ENCODE results near the gene FBXO17.

DNA sequence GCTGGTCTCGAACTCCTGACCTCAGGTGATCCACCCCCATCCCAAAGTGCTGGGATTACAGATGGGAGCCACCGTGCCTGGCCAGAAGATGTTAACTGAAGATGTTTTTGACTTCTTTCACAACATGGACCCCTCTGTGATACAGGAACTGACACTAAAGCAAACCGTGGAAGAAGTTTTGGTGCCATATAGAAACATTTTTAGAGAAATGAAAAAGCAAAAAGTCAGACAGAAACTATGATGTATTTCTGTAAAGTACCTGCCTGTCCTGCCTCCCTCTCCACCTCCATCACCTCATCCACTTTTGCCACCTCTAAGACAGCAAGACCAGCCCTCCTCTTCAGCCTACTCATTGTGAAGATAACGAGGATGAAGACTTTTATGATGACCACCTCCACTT is 45.5 kb upstream of the FBXO17 start:
- TF ChIP-seq ZNF232 (CRISPR knock-in tag; IDR thresholded peaks at IDR 0.05), result no peak
- TF ChIP-seq, protein P1, sequence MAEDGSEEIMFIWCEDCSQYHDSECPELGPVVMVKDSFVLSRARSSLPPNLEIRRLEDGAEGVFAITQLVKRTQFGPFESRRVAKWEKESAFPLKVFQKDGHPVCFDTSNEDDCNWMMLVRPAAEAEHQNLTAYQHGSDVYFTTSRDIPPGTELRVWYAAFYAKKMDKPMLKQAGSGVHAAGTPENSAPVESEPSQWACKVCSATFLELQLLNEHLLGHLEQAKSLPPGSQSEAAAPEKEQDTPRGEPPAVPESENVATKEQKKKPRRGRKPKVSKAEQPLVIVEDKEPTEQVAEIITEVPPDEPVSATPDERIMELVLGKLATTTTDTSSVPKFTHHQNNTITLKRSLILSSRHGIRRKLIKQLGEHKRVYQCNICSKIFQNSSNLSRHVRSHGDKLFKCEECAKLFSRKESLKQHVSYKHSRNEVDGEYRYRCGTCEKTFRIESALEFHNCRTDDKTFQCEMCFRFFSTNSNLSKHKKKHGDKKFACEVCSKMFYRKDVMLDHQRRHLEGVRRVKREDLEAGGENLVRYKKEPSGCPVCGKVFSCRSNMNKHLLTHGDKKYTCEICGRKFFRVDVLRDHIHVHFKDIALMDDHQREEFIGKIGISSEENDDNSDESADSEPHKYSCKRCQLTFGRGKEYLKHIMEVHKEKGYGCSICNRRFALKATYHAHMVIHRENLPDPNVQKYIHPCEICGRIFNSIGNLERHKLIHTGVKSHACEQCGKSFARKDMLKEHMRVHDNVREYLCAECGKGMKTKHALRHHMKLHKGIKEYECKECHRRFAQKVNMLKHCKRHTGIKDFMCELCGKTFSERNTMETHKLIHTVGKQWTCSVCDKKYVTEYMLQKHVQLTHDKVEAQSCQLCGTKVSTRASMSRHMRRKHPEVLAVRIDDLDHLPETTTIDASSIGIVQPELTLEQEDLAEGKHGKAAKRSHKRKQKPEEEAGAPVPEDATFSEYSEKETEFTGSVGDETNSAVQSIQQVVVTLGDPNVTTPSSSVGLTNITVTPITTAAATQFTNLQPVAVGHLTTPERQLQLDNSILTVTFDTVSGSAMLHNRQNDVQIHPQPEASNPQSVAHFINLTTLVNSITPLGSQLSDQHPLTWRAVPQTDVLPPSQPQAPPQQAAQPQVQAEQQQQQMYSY (CRISPR knock-in tag; IDR thresholded peaks at IDR 0.05), result no peak
- TF ChIP-seq MYBL2 (CRISPR knock-in tag; IDR thresholded peaks at IDR 0.05), result no peak
- no peak for TF ChIP-seq RELA (CRISPR knock-in tag; IDR thresholded peaks at IDR 0.05; ENCODE audit: borderline replicate concordance)
- TF ChIP-seq, protein P2, sequence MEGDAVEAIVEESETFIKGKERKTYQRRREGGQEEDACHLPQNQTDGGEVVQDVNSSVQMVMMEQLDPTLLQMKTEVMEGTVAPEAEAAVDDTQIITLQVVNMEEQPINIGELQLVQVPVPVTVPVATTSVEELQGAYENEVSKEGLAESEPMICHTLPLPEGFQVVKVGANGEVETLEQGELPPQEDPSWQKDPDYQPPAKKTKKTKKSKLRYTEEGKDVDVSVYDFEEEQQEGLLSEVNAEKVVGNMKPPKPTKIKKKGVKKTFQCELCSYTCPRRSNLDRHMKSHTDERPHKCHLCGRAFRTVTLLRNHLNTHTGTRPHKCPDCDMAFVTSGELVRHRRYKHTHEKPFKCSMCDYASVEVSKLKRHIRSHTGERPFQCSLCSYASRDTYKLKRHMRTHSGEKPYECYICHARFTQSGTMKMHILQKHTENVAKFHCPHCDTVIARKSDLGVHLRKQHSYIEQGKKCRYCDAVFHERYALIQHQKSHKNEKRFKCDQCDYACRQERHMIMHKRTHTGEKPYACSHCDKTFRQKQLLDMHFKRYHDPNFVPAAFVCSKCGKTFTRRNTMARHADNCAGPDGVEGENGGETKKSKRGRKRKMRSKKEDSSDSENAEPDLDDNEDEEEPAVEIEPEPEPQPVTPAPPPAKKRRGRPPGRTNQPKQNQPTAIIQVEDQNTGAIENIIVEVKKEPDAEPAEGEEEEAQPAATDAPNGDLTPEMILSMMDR (IDR thresholded peaks at IDR 0.05), result no peak
- TF ChIP-seq ZNF263 (CRISPR knock-in tag; IDR thresholded peaks at IDR 0.05; ENCODE audit: low read depth), result no peak
- TF ChIP-seq FOXJ3 (CRISPR knock-in tag; IDR thresholded peaks at IDR 0.05; ENCODE audit: borderline replicate concordance), result no peak
- TF ChIP-seq, protein P3, sequence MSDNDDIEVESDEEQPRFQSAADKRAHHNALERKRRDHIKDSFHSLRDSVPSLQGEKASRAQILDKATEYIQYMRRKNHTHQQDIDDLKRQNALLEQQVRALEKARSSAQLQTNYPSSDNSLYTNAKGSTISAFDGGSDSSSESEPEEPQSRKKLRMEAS (CRISPR knock-in tag; IDR thresholded peaks at IDR 0.05), result no peak
- TF ChIP-seq, protein P4, sequence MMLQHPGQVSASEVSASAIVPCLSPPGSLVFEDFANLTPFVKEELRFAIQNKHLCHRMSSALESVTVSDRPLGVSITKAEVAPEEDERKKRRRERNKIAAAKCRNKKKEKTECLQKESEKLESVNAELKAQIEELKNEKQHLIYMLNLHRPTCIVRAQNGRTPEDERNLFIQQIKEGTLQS (CRISPR knock-in tag; conservative IDR thresholded peaks at IDR 0.05), result no peak
- no peak for TF ChIP-seq MXD4 (CRISPR knock-in tag; IDR thresholded peaks at IDR 0.05; ENCODE audit: borderline replicate concordance)
- TF ChIP-seq, protein P5, sequence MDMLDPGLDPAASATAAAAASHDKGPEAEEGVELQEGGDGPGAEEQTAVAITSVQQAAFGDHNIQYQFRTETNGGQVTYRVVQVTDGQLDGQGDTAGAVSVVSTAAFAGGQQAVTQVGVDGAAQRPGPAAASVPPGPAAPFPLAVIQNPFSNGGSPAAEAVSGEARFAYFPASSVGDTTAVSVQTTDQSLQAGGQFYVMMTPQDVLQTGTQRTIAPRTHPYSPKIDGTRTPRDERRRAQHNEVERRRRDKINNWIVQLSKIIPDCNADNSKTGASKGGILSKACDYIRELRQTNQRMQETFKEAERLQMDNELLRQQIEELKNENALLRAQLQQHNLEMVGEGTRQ (CRISPR knock-in tag; IDR thresholded peaks at IDR 0.05), result no peak

Data from WTC11 (cell line).